Activated CD8-positive, alpha-beta memory T cell treated with anti-CD3 and anti-CD28 coated beads for 4 hours (primary cell): ENCODE data around the gene NPM3.

Source experiments
- DNase-seq, 2 donors: peaks; one replicate each; pipeline ENCODE4 v3.0.0-alpha.2; 2020; ENCODE audit warnings: low read depth in 2 of 2

NPM3 gene

GRCh38 chr10:101758858-101759257 lies 24.4 kb downstream of the NPM3 start:
- DNase-seq = no peak

- DNase-seq = no peak
Measured at GRCh38 chr10:101752241-101752640, 31.0 kb downstream of the NPM3 start.

GRCh38 chr10:101749047-101750016 lies 33.9 kb downstream of the NPM3 start:
- DNase-seq = no peak

- no peak for DNase-seq
Measured at GRCh38 chr10:101748496-101748895, 34.8 kb downstream of the NPM3 start.

- no peak for DNase-seq
Measured at GRCh38 chr10:101745074-101745696, 38.1 kb downstream of the NPM3 start.

GRCh38 chr10:101744267-101744666 lies 39.0 kb downstream of the NPM3 start:
- DNase-seq = no peak

- DNase-seq = no peak
Measured at GRCh38 chr10:101741938-101742337, 41.3 kb downstream of the NPM3 start.

GRCh38 chr10:101736666-101737065 lies 46.6 kb downstream of the NPM3 start:
- no peak for DNase-seq

- no peak for DNase-seq
Measured at GRCh38 chr10:101732096-101732495, 51.1 kb downstream of the NPM3 start.
